Gastrocnemius medialis (tissue), 4 donors: Measurements from ENCODE around the gene FRK. TPM values are rescaled to one million over a fixed set of nuclear protein-coding genes. Genes with fewer than 3 reads are reported as not detected.

Source experiments
- ATAC-seq, 2 donors: fragments of 150-250 bp; one replicate each; pipeline ENCODE4 v1.9.1; 2016
- DNase-seq, 2 donors: peaks; one replicate each; pipeline ENCODE4 v3.0.0-alpha.2; 2019
- H3K27ac ChIP-seq, 4 donors: fragments of 200-600 bp; sonication (generic); 1 replicate in 1 of 4; 2 replicates in 3 of 4; pipeline ENCODE4 v1.5.1; 2016 to 2018; ENCODE audit warnings: mild to moderate bottlenecking in 2 of 4, moderate library complexity in 1 of 4
- H3K27me3 ChIP-seq, 3 donors: fragments of 200-600 bp; sonication (generic) in 2 of 3; 1 replicate in 1 of 3; 2 replicates in 2 of 3; pipeline versions ENCODE4 v1.5.1 to v1.6.0; 2016 to 2019; ENCODE audit warnings: mild to moderate bottlenecking in 1 of 3, moderate library complexity in 1 of 3
- H3K36me3 ChIP-seq, 2 donors: fragments of 200-600 bp; sonication (generic) in 1 of 2; one replicate each; pipeline ENCODE4 v1.5.1; 2017 to 2018
- H3K4me1 ChIP-seq, 2 donors: fragments of 200-600 bp; sonication (generic) in 1 of 2; one replicate each; pipeline ENCODE4 v1.5.1; 2016 to 2017; ENCODE audit warnings: mild to moderate bottlenecking in 2 of 2
- H3K4me3 ChIP-seq, 4 donors: fragments of 200-600 bp; sonication (generic) in 3 of 4; 1 replicate in 1 of 4; 2 replicates in 3 of 4; pipeline ENCODE4 v1.5.1; 2016 to 2019; ENCODE audit warnings: mild to moderate bottlenecking in 2 of 4
- H3K9me3 ChIP-seq, 3 donors: fragments of 200-600 bp; sonication (generic) in 2 of 3; 1 replicate in 1 of 3; 2 replicates in 2 of 3; pipeline ENCODE4 v1.5.1; 2016 to 2019
- POLR2A ChIP-seq, 2 donors: fragments of 450-650 bp; IDR thresholded peaks; one replicate each; pipeline ENCODE4 v1.6.1; 2017; ENCODE audit warnings: antibody characterized with exemption in 2 of 2, mild to moderate bottlenecking in 2 of 2, moderate library complexity in 2 of 2
- in situ Hi-C, 4 donors: fragments of 200-750 bp; cut with MboI; loops; one replicate each; pipeline versions ENCODE4 v1.15.0 to v1.8.0; 2017; ENCODE audit warnings: low sequenced_read_pairs in 4 of 4
- intact Hi-C: fragments of 100-400 bp; cut with DNase I; formaldehyde crosslinking; loops from one replicate; pipeline ENCODE4 v1.15.1; 2023; ENCODE audit warnings: low total_unique reads
- total RNA-seq, 4 donors: library from RNA; depleted of rRNA; stranded (reverse); fragments of >200 nt; gene quantifications; one replicate each; pipeline versions ENCODE4 v1.1.0 to v1.2.3, GENCODE V29; 2016
- TF ChIP-seq, protein P1 (sequence below), 5 experiments: fragments of 450-650 bp in 3 of 5; fragments of 200-600 bp in 2 of 5; sonication (generic) in 2 of 5; IDR thresholded peaks in 4 of 5; conservative IDR thresholded peaks in 1 of 5; 1 replicate in 4 of 5; 2 replicates in 1 of 5; pipeline ENCODE4 v1.5.1; 2016 to 2019; ENCODE audit warnings: antibody characterized with exemption in 5 of 5, mild to moderate bottlenecking in 3 of 5, moderate library complexity in 3 of 5

FRK gene
- total RNA-seq, 4 donors from 2014 or later, result 1.3 to 4.8 (median 1.7) TPM

DNA sequence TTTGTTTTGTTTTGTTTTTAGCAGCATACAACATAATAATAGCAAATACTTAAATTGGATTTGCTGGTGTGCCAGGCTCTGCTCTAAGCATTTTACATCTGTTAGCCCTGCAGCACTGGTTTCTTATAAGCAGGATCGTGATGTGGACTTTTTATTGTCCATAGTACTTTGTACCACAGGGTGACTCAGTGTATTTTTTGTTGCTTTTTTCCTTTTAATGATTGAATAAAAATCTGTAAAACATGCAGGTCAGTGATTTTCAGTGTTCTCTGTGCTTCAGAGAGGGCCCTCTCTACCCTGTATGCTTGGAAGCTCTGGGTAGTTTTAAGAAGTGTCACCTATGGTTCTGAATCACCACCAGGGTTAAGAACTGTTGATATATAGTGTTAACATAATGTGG is 43.9 kb upstream of the FRK start:
- H3K9me3 ChIP-seq, result no peaks in the 10 kb centered on the region
- H3K36me3 ChIP-seq, result peaks cover 0 to 17% of the 10 kb centered on the region in 2 donors
- no peak for ATAC-seq
- no peak for TF ChIP-seq POLR2A (IDR thresholded peaks at IDR 0.05)
- TF ChIP-seq, protein P1, sequence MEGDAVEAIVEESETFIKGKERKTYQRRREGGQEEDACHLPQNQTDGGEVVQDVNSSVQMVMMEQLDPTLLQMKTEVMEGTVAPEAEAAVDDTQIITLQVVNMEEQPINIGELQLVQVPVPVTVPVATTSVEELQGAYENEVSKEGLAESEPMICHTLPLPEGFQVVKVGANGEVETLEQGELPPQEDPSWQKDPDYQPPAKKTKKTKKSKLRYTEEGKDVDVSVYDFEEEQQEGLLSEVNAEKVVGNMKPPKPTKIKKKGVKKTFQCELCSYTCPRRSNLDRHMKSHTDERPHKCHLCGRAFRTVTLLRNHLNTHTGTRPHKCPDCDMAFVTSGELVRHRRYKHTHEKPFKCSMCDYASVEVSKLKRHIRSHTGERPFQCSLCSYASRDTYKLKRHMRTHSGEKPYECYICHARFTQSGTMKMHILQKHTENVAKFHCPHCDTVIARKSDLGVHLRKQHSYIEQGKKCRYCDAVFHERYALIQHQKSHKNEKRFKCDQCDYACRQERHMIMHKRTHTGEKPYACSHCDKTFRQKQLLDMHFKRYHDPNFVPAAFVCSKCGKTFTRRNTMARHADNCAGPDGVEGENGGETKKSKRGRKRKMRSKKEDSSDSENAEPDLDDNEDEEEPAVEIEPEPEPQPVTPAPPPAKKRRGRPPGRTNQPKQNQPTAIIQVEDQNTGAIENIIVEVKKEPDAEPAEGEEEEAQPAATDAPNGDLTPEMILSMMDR (IDR thresholded peaks at IDR 0.05 in 4 of 5, conservative IDR thresholded peaks at IDR 0.05 in 1 of 5), result no peak
- H3K27me3 ChIP-seq, result no peaks in the 10 kb centered on the region
- H3K27ac ChIP-seq, result no peak overlapping the region
- H3K4me3 ChIP-seq, result no peak overlapping the region
- DNase-seq, result no peak
- in situ Hi-C loops, result no loop called here
- H3K4me1 ChIP-seq, result peaks cover 43 to 50% of the 10 kb centered on the region in 2 donors
- intact Hi-C loops, result loop anchor here (5.0 kb wide), 1 partner anchor 47 kb away; no protein-coding TSS in a partner anchor

GRCh38 chr6:116102873-116103272 is 42.2 kb upstream of the FRK start:
- TF ChIP-seq, protein P1 (IDR thresholded peaks at IDR 0.05 in 4 of 5, conservative IDR thresholded peaks at IDR 0.05 in 1 of 5), result no peak
- TF ChIP-seq POLR2A (IDR thresholded peaks at IDR 0.05), result no peak
- intact Hi-C loops, result loop anchor here (5.0 kb wide), 1 partner anchor 46 kb away; no protein-coding TSS in a partner anchor
- Histone ChIP-seq H3K4me3 (no peak overlapping the region), H3K36me3 (no peaks in the 10 kb centered on the region), H3K4me1 (peaks cover 46 to 53% of the 10 kb centered on the region in 2 donors), H3K27ac (no peak overlapping the region), H3K27me3 (no peaks in the 10 kb centered on the region), H3K9me3 (no peaks in the 10 kb centered on the region)
- ATAC-seq (no peak), DNase-seq (no peak)
- in situ Hi-C loops, result no loop called here

DNA sequence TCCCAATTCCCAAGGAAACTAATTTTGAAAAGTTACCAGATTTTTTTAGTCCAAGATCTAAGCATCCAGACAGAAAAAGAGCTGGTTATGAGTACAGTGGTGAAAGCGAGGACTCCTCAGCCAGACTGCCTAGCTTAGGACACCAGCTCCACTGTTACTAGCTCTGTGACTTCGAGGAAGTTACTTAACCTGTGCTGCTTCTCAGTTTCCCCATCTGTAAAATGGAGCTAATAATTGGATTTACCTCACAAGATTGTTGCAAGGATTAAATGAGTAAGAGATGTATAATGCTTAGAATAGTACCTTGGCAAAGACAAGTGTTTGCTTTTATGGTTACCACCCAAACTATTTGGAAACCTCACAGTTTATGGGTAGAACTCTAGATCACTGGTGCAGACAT is 41.1 kb upstream of the FRK start:
- in situ Hi-C loops, result no loop called here
- Histone ChIP-seq H3K9me3 (no peaks in the 10 kb centered on the region), H3K36me3 (no peaks in the 10 kb centered on the region), H3K4me1 (peaks cover 46 to 53% of the 10 kb centered on the region in 2 donors), H3K27me3 (no peaks in the 10 kb centered on the region), H3K27ac (peak overlapping the region; percentile 86 to 96 (median 90)), H3K4me3 (peak overlapping the region; percentile 60 to 85 (median 72))
- TF ChIP-seq, protein P1 (IDR thresholded peaks at IDR 0.05 in 4 of 5, conservative IDR thresholded peaks at IDR 0.05 in 1 of 5), result no peak
- no peak for TF ChIP-seq POLR2A (IDR thresholded peaks at IDR 0.05)
- DNase-seq (no peak), ATAC-seq (no peak)
- intact Hi-C loops, result loop anchor here (1.0 to 5.0 kb wide), 2 partner anchors 44 to 90 kb away; no protein-coding TSS in a partner anchor

- in situ Hi-C loops, result no loop called here
- DNase-seq (no peak), ATAC-seq (no peak)
- H3K9me3 ChIP-seq, result no peaks in the 10 kb centered on the region
- no peak for TF ChIP-seq POLR2A (IDR thresholded peaks at IDR 0.05)
- TF ChIP-seq, protein P1 (IDR thresholded peaks at IDR 0.05 in 4 of 5, conservative IDR thresholded peaks at IDR 0.05 in 1 of 5), result no peak
- intact Hi-C loops, result loop anchor here (1.0 to 5.0 kb wide), 2 partner anchors 44 to 90 kb away; no protein-coding TSS in a partner anchor
- no peaks in the 10 kb centered on the region for H3K36me3 ChIP-seq
- H3K4me3 ChIP-seq, result peak overlapping the region; percentile 60 to 85 (median 72)
- H3K4me1 ChIP-seq, result peaks cover 46 to 53% of the 10 kb centered on the region in 2 donors
- no peaks in the 10 kb centered on the region for H3K27me3 ChIP-seq
- peak overlapping the region; percentile 86 to 96 (median 90) for H3K27ac ChIP-seq
Observed at GRCh38 chr6:116101302-116101718, 40.6 kb upstream of the FRK start.
